CD4-positive, alpha-beta T cell treated with Interleukin-6 for 4 hours (primary cell): ENCODE measurements around the gene LGI1.
A peak's percentile ranks its signal among the peaks of the same experiment; 100 is the strongest.
"Not testable (repeated sequence)": the region's sequence is repeated elsewhere in the genome, so short reads cannot be mapped to it uniquely, and the experiment has no call there.

ENCODE experiments used
- DNase-seq: peaks from one replicate; pipeline ENCODE4 v3.0.0-alpha.2; 2020; ENCODE audit warnings: mixed read lengths

The LGI1 gene

DNA sequence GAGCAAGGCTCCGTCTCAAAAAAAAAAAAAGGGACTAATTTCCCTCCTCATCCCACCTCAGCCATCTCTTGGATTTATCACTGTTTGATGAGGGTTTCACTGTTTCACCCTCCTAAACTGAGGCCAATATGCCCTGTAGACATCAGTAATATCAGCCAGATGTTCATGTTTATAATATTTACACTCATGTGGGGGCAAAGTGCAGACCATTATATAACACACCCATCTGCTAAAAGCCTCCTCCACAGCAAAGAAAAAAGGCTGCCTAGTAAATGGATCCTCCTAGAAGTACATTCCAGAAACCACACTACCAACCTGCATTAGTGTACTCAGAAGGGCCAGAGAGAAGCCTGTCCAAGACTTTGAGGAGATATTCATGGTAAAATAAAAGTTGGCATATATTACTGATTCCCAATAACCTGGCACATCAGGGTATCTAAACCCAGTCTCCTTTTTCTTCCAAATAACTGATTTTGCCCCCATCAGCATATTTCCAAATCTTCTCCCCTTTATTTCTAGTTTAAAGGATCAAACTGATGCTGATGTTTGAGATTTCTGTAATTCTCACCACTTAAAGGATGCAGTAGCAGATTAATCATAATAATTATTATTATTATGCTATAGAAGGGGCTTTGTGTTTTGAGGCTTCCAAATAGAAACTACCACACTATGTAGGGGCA, 55.1 kb downstream of the LGI1 start:
- no peak for DNase-seq

DNA sequence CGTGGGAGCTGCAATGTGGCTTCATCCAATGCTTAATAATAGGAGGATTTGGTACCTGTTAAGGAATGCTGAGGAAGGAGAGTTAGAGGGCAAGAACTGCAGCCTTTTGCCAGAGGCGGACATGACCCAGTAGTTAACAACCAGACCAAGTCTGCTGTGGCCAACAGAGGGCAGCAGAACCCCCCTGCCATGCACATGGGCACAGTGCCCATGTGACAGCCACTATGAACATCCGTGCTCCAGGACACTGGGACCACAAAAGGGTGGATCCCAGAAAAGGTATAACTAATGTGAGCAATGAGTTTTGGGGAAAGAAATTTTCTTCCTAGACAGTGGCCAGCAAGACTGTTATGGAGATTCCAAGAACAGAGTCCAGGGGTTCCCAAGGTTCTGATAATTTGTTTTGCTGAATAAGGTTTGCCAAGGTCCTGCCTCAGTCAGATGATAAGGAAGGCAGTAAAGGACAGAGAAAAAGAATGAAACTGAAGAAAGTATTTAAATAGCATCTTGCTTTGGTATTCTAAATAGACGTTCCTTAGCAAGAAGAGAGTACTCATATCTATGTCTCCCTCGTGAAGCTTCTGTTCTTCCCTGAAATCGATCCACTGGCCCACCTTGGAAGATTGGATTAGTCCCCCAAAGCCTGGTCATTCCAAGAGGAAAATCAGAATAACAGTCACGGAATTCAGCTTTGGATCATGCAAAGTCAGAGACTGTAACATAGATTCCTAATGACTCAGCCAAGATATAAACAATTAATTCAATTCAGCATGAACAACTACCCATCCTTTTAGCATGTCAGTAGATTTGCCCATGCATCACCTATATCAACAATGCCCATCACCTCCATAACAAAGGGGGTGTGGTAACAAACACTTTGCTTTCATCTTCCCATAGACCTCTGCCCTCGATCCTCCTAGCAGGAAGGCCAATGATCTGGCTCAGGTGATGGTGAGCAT, 56.0 kb downstream of the LGI1 start:
- DNase-seq = peak; percentile 41

DNA sequence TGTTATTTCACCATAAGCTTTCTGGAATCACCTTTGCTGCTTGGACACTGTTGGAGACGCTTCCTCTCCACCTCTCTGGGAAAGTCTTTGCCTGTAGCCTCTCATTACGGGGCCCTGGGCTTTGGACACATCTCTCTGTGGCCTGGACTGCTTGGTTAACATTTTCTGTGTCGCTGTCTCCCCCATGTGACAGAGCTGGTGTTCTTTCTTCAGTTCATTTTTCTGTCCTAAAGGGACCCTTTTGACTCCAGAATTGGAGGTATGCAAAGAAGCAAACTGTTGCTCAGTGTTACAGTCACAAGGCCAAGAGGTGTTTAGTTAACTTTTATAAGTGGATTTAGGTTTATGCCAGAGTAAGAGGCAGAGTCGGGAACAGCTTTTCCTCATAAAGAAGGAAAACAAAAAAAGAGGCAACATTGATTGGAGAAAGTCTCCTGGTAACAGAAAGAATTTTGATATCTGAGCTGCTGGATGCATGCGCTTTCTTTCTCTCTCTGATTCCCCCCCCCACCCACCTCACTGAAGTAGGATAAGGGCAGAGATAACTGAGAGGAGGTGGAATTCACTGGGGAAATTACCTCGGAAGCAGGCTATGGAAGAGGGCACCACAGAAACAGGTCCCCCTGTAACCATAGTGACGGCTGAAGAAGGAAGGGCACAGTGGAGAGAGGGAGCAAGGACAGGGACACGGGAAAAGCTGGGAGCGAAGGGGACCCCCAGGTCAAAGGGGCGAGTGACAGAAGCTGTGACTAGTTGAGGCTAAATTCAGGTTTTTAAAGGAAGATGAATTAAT, 57.8 kb downstream of the LGI1 start:
- no peak for DNase-seq

DNA sequence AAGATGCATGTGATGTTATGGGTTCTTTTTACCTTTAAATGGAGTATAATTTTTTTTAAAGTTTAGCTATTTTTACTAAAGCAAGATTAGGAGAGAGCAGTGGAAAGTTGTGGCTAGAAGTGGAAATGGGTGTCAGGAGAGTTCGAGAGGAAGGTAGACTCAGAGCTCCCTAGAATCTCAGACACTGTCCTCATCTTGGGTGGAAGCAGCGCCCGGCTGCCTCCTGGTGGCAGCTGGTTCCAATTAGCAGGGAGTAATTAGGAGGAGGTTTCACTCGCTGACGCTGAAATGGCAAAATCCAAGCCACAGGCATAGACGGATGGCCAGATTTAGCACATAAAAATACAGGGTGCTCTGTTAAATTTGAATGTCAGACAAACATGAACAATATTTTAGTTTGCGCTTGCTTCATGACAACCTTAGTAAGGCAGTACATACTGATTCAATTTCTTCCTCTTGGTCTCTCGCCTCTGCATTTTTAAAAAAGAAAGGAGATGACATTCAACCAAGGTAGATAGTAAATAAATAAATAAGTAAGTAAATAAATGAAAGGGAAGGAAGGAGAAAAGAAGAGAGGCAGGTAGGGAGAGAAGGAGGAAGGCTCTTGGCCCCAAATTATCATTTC, 58.5 kb downstream of the LGI1 start:
- DNase-seq = peak; percentile 19

DNA sequence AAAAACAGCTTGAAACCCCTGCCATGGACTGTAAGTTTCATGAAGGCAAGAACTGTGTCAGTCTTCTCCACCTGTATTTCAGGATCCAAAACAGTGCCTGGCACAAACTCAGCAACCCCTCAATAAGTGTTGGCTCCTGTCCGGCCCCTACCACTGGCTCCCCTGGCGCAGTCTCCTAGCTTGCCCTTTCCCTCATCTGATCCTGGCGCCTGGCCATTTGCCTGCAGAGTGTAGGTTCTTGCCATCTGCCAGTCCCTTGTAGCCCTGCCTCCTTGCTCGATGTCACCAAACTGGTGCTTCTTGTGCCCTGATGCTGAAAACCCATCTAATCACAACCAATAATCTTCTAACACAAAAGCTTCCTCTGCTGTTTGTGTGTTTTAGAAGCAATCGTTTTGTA, 60.4 kb downstream of the LGI1 start:
- no peak for DNase-seq

DNA sequence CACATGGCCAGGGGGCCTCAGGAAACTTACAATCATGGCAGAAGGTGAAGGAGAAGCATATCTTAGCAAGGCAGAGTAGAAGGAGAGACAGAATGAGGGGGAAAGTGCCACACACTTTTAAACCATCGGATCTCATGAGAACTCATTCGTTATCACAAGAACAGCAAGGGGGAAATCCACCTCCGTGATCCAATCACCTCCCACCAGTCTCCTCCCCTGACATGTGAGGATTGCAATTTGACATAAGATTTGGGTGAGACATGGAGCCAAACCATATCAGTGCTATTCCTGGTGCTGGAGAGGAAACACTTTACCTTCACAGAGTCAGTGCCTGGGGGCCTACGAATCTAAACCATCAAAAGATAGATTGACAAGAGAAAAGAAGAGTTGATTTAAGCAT, 61.8 kb downstream of the LGI1 start:
- DNase-seq = no peak

DNA sequence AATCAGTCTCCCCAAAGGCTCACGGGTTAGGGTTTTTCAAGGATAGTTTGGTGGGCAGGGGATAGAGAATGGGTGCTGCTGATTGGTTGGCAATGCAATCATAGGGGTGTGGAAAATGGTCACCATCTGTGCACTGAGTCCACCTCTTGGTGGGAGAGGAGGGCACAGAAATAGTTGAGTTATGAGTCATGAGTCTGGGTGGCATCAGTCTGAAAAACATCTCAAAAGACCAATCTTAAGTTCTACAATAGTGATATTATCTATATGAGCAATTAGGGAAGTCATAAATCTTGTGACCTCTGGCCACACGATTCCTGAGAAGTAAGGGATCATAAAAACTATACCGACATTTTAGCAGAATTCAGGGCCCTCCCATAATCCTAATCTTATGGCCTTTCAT, 62.7 kb downstream of the LGI1 start:
- DNase-seq = no peak

DNA sequence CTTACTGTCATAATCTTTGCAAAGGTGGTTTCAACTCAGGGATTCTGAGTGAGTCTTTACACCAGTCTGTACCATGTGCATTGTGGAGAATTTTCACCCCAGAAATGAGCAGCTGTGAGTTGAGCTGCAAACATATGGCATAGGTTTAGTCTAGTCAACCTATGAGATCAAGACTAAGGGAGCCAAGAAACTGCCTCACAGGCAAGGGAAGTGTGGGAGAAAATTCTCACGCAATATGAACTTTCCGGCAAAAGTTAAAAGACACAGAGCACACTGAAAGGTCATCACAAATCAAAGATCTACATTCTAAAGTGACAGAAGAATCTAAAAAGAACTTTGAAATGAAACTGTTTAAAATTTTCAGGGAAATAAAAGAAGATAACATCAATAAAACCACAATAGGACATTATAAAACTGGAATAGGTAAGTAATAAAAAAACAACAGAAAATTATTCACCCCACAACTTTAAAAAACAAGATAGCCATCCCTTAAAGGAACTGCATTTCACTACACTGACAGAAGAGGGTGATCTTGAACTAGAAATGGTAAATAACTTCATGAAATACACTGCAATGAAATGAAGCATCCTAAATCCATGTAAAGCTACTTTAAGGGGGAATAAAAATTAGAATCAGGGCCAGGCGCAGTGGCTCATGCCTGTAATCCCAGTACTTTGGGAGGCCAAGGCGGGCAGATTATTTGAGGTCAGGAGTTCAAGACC, 63.5 kb downstream of the LGI1 start:
- DNase-seq = no peak

DNA sequence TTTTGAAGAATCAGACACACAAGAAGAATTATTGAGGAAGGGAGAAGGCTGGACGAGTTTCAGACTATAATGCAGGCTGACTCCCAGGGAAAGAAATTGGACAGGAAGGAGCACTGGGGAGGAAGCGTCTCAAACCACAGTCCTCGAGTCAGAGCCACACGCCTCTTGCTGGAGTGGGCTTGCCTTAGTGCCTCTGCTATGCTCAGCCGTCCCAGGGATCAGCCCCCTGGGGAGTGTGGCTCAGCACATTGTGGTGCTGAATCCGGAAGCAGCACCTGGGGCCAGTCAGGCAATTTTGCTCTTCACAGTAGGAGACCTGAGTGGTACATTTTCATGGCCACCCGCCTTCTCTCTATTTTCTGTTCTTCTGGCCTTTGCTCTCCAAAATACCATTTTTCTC, 68.6 kb downstream of the LGI1 start:
- no peak for DNase-seq

DNA sequence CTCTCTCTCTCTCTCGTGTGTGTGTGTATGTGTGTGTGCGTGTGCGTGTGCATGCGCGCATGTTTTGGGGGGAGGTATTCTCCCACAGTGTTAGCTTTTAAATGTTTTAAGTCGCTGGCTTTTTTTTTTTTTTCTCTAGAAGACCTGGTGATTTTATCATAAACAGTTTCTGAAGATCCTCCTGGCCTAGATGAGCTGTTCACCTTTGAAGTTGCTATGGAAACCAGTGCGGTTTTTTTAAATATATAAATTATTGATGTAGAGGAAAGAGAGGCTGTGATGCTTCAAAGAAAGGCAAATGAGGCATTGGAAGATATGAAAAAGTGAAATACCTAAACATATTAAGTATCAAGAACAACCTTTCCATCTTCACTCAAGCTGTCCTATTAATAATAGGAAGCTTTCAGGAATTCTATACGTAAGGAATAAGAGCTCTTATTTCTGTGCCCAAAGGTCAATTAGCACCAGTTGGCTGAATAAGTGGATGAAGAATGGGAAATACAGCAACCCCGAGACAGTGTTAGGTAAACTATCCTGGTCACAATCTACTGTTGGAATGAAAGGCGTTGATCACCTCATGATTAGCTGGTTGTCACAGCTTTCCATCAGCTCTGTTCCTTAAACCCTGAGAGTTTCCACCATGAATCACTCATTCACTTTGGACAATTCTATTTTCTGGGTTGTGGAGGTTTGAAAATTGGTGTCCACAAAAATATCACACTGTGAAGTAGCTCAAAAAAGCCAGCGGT, 69.5 kb downstream of the LGI1 start:
- no peak for DNase-seq

DNA sequence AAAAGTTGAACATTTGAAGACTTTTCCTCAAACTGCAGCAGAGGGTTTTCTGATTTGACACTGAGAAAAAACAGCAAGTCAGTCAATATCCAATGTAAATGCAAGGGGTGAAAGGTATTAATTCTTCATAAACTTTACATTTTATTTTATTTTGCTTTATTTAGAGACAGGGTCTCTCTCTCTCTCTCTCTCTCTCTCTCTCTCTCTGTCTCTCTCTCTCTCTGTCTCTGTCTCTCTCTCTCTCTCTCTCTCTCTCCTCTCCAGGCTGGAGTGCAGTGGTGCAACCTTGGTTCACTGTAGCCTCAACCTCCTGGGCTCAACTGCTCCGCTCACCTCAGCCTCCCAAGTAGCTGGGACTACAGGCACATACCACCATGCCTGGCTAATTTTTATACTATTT, 73.3 kb downstream of the LGI1 start:
- not testable (repeated sequence) for DNase-seq

DNA sequence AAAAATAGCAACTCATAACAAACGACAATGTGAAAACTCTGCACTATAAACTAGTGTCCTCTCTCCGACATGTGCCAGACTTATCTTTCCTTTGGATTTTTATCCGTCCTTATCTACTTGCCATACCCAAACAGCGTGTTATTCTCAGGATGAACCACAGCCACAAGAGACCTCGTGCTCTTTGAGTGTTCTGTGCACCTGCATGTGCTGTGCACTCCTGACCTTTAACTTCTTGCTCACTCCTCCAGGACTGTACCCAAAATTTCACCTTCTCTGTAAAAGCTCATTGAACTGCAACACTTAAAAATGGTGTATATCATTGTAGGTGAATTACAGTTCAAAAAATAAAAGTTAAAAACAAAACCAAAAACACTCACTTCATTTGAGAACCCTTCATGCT, 78.0 kb downstream of the LGI1 start:
- no peak for DNase-seq

DNA sequence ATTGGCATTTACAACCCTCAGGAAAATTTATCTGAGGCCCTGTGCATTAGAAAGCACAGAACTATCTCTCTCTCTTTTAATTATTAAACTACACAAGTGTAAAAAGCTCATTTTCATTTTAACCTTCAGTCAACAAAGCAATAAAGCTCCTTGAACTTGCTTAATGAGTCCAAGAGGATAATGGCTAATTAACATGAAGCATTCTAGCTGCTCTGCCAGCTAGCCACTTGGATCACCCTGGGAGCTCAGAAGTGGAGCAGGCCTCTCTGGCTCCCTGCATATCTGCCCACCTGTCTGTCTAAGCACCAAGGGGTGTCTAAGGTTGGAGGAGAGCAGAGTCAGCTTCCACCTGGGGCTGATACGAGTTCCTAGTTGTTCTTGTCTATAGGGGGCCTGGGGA, 80.1 kb downstream of the LGI1 start:
- no peak for DNase-seq

DNA sequence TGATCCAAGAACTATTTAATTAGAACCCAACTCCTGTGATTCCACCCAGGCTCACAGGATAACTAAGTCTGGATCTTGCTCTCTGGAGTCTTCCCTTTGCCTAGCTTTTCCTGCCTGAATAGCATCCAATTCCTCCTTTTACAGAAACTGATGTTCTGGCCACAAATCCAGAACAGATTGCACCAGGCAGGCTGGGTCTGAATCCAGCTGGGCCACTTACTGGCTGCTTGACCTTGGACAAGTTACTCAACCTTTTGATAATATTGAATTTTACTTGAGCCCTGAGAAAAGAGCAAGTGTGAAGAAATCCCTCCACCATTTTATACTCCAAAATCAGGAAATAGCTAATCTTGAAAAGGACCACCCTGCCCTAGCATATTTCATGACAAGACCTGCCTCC, 80.5 kb downstream of the LGI1 start:
- DNase-seq = no peak

DNA sequence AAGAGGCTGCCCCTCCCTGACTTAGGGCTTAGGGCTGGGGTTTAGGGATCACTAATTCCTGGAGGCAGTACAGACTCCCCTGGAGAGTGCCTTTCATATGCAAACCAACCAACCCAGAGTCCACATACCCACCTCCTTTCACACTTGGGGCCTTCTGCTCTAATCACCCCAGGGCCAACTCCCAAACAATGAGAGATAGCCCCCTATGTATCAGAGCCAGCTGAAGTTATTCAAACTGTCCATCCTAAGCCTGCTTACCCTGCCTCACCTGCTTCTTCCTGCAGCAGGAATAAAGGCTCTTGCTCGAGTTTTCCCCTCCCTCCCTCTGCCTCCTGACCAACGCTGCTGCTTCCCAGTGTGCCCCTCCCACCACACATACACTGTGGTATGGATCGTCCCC, 84.2 kb downstream of the LGI1 start:
- DNase-seq = no peak

DNA sequence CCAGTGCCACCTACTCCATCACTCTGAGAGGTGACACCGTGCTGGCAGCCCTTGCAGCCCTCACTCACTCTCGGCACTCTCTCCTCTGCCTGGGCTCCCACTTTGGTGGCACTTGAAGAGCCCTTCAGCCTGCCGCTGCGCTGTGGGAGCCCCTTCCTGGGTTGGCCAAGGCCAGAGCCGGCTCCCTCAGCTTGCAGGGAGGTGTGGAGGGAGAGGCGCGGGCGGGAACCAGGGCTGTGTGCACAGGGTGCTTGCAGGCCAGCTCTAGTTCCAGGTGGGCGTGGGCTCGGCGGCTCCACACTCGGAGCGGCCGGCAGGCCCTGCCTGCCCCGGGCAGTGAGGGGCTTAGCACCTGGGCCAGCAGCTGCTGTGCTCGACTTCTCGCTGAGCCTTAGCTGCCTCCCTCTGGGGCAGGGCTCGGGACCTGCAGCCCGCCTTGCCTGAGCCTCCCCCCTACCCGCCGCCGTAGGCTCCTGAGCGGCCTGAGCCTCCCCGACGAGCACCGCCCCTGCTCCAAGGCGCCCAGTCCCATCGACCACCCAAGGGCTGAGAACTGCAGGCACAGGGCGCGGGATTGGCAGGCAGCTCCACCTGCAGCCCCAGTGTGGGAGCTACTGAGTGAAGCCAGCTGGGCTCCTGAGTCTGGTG, 87.4 kb downstream of the LGI1 start:
- DNase-seq = no peak
